HG02571 (cell line): ENCODE data around the gene DEXI.
"Not testable (repeated sequence)": the region's sequence is repeated elsewhere in the genome, so short reads cannot be mapped to it uniquely, and the experiment has no call there.

Experiments
- ATAC-seq: cut with Tn5 transposase; IDR thresholded peaks from one replicate; pipeline ENCODE4 v1.9.1; 2021; ENCODE audit warnings: mild to moderate bottlenecking, moderate library complexity; ENCODE audit not compliant: unreplicated experiment

DEXI gene

GRCh38 chr16:10929097-10929496 is 13.2 kb downstream of the DEXI start:
- ATAC-seq, result not testable (repeated sequence)

- ATAC-seq, result no peak
Measured at GRCh38 chr16:10927497-10928112, 14.7 kb downstream of the DEXI start.

DNA sequence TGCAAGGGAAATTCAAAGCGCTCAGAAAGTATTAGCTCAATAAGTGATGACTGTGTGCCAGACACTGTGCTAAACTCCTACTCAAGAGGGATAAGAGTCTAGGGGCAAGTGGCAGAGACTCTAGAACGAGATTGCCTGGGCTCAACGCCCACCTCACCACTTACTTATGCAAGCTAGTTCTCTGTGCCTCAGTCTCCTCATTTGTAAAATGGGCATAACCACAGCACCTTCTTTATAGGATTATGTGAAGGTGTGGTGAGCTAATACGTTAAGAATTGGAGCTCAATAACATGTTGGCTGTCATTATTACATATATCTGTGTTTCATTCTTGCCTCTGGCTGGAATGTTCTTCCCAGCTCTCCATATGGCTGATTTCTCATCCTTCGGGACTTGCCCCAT is 15.4 kb downstream of the DEXI start:
- ATAC-seq, result no peak

DNA sequence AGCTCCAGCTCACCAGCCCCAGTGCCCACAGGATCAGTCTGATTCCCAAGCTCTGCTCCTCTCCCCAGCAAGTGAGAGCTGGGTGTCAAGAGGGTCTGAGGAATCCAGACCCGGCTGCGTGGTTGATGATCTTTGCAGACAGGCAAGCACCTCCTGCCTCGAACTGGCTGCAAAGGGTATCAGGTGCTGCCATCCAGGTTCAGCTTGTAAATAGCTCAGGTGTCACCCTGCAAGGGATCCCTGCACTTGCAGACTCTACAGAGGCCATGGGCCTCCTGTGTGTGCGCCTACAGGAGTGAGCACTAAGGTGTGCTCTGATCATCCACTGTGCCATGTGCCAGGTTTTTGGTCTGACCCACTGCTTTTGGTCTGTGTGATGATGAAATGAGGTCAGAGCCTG is 16.2 kb downstream of the DEXI start:
- ATAC-seq, result no peak

DNA sequence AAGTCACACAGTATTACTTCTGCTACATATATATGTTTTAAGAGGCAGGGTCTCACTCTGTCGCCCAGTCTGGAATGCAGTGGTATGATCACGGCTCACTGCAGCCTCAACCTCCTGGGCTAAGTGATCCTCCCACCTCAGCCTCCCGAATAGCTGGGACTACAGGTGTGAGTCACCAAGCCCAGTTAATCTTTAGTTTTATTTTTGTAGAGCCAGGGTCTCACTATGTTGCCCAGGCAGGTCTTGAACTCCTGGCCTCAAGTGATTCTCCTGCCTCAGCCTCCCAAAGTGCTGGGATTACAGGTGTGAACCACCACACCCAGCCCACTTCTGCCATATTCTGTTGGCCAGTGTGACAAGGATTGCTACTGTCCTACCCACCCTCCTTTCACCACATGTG is 17.0 kb downstream of the DEXI start:
- ATAC-seq, result not testable (repeated sequence)

GRCh38 chr16:10923650-10924214 is 18.5 kb downstream of the DEXI start:
- no peak for ATAC-seq

- no peak for ATAC-seq
Measured at GRCh38 chr16:10923146-10923649, 19.1 kb downstream of the DEXI start.

- no peak for ATAC-seq
Measured at GRCh38 chr16:10922328-10923145, 19.7 kb downstream of the DEXI start.

DNA sequence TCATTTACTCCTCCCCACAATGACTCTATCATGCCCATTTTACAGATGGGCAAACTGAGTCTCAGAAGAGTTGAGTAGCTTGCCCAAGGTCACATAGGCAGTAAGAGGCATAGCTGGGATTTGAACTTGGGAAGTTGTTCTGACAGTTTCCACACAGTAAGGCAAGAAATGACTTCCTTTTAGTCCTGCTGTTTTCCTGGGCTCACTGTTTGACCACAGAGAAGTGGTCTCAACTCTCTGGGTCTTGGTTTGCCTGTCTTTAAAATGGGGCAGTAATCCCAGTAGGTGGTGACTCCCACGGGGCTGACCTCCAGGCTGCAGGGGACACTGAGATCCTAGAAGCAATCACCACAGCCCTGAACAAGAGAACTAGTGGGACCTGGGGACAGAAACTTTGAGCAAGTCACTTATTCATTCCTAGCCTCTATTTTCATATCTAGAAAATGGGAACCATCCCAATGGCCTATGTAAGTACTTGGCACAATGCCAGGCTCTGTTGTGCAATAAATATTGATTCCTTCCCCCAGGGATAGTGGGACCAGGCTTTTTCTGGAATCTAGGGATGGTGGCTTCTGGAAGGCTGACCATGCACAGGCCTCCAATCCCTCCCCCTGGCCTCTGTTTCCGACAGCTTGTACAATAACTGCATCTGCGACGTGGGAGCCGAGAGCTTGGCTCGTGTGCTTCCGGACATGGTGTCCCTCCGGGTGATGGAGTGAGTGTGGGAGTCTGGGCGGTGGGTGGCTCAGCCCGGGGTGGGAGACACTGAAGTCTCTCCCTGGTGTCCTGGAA is 20.5 kb downstream of the DEXI start:
- no peak for ATAC-seq

GRCh38 chr16:10920726-10921427 is 21.4 kb downstream of the DEXI start:
- no peak for ATAC-seq

- no peak for ATAC-seq
Measured at GRCh38 chr16:10919003-10919351, 23.3 kb downstream of the DEXI start.

- no peak for ATAC-seq
Measured at GRCh38 chr16:10918294-10919002, 23.8 kb downstream of the DEXI start.

DNA sequence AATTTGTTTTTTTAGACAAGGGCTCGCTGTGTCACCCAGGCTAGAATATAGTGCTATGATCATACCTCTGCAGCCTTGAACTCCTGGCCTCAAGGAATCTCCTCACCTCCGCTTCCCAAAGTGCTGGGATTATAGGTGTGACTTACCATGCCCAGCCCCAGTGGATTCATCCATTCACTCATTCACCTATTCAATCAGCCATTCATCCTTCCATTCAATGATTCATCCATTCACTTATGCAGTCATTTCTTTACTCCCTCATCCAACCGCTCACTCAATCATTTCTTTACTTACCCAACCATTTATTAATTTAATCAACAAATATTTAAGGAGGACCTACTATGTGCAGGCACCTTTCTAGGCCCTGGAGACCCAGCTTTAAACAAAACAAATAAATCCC is 25.7 kb downstream of the DEXI start:
- no peak for ATAC-seq

- ATAC-seq, result no peak
Measured at GRCh38 chr16:10911267-10911666, 31.0 kb downstream of the DEXI start.

GRCh38 chr16:10907757-10908045 is 34.6 kb downstream of the DEXI start:
- ATAC-seq, result no peak

GRCh38 chr16:10906914-10907756 is 35.1 kb downstream of the DEXI start:
- no peak for ATAC-seq

DNA sequence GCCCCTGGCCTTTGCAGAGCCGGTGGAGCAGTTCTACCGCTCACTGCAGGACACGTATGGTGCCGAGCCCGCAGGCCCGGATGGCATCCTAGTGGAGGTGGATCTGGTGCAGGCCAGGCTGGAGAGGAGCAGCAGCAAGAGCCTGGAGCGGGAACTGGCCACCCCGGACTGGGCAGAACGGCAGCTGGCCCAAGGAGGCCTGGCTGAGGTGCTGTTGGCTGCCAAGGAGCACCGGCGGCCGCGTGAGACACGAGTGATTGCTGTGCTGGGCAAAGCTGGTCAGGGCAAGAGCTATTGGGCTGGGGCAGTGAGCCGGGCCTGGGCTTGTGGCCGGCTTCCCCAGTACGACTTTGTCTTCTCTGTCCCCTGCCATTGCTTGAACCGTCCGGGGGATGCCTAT is 35.8 kb downstream of the DEXI start:
- ATAC-seq, result no peak

GRCh38 chr16:10902999-10903398 is 39.3 kb downstream of the DEXI start:
- ATAC-seq, result no peak

GRCh38 chr16:10897134-10897533 is 45.1 kb downstream of the DEXI start:
- no peak for ATAC-seq
